Retina (tissue), 1 donor: ENCODE results near the gene KRT85.
A peak's percentile ranks its signal among the peaks of the same experiment; 100 is the strongest.
"Not testable (repeated sequence)": the region's sequence is repeated elsewhere in the genome, so short reads cannot be mapped to it uniquely, and the experiment has no call there.

Source experiments
- DNase-seq: peaks from one replicate; pipeline ENCODE4 v3.0.0-alpha.2; 2016

KRT85 gene

GRCh38 chr12:52347551-52348510 lies 19.4 kb downstream of the KRT85 start:
- no peak for DNase-seq

GRCh38 chr12:52347016-52347415 lies 20.3 kb downstream of the KRT85 start:
- DNase-seq = no peak

- no peak for DNase-seq
These were observed 20.7 kb downstream of the KRT85 start for GRCh38 chr12:52346593-52346992.

GRCh38 chr12:52345041-52345440 lies 22.2 kb downstream of the KRT85 start:
- DNase-seq = not testable (repeated sequence)

- no peak for DNase-seq
These were observed 23.2 kb downstream of the KRT85 start for GRCh38 chr12:52344111-52344510.

- DNase-seq = no peak
These were observed 23.7 kb downstream of the KRT85 start for GRCh38 chr12:52343550-52343949.

- DNase-seq = no peak
These were observed 24.3 kb downstream of the KRT85 start for GRCh38 chr12:52342781-52343490.

GRCh38 chr12:52341066-52341580 lies 26.2 kb downstream of the KRT85 start:
- DNase-seq = no peak

GRCh38 chr12:52338241-52338960 lies 28.9 kb downstream of the KRT85 start:
- DNase-seq = no peak

GRCh38 chr12:52337054-52337453 lies 30.2 kb downstream of the KRT85 start:
- DNase-seq = no peak

- no peak for DNase-seq
These were observed 30.6 kb downstream of the KRT85 start for GRCh38 chr12:52336641-52337040.

GRCh38 chr12:52335598-52336262 lies 31.6 kb downstream of the KRT85 start:
- no peak for DNase-seq

- no peak for DNase-seq
These were observed 33.1 kb downstream of the KRT85 start for GRCh38 chr12:52334185-52334584.

GRCh38 chr12:52333321-52333720 lies 34.0 kb downstream of the KRT85 start:
- no peak for DNase-seq

- DNase-seq = no peak
These were observed 34.9 kb downstream of the KRT85 start for GRCh38 chr12:52332381-52332780.

- no peak for DNase-seq
These were observed 35.4 kb downstream of the KRT85 start for GRCh38 chr12:52331833-52332232.

- DNase-seq = no peak
These were observed 36.2 kb downstream of the KRT85 start for GRCh38 chr12:52331039-52331438.

- no peak for DNase-seq
These were observed 39.3 kb downstream of the KRT85 start for GRCh38 chr12:52327830-52328500.

- DNase-seq = peak; percentile 63
These were observed 40.0 kb downstream of the KRT85 start for GRCh38 chr12:52327052-52327829.

GRCh38 chr12:52324153-52324444 lies 43.2 kb downstream of the KRT85 start:
- DNase-seq = no peak

- no peak for DNase-seq
These were observed 43.7 kb downstream of the KRT85 start for GRCh38 chr12:52323416-52324152.
